WTC11 (cell line): ENCODE measurements around the gene STARD5.

Experiments used
- ATF3 ChIP-seq: sonication (generic); formaldehyde crosslinking; conservative IDR thresholded peaks from 2 replicates; pipeline ENCODE4 v1.8.1; 2022; ENCODE audit warnings: mild to moderate bottlenecking, missing genetic modification reagents
- ELF4 ChIP-seq: sonication (generic); formaldehyde crosslinking; IDR thresholded peaks from 2 replicates; pipeline ENCODE4 v1.8.1; 2022; ENCODE audit warnings: low read depth, mild to moderate bottlenecking, moderate library complexity, missing genetic modification reagents
- NR2C2 ChIP-seq: sonication (generic); formaldehyde crosslinking; IDR thresholded peaks from 2 replicates; pipeline ENCODE4 v1.8.0; 2022; ENCODE audit warnings: mild to moderate bottlenecking, missing genetic modification reagents
- SMAD4 ChIP-seq: sonication (generic); formaldehyde crosslinking; IDR thresholded peaks from 2 replicates; pipeline ENCODE4 v1.8.0; 2022; ENCODE audit warnings: mild to moderate bottlenecking, missing genetic modification reagents
- USF1 ChIP-seq: sonication (generic); formaldehyde crosslinking; IDR thresholded peaks from 2 replicates; pipeline ENCODE4 v1.8.0; 2022; ENCODE audit warnings: mild to moderate bottlenecking, missing genetic modification reagents
- ZNF423 ChIP-seq: fragments of 250-450 bp; sonication (Bioruptor Pico); IDR thresholded peaks from 2 replicates; pipeline ENCODE4 v2.1.2; 2022; ENCODE audit warnings: mild to moderate bottlenecking, moderate library complexity
- TF ChIP-seq, protein P1 (sequence below): fragments of 200-600 bp; IDR thresholded peaks from 2 replicates; pipeline ENCODE4 v1.8.0; 2022; ENCODE audit warnings: antibody characterized with exemption
- TF ChIP-seq, protein P2 (sequence below): fragments of 250-450 bp; sonication (Bioruptor Pico); conservative IDR thresholded peaks from 2 replicates; pipeline ENCODE4 v1.9.0; 2021; ENCODE audit warnings: mild to moderate bottlenecking
- TF ChIP-seq, protein P3 (sequence below): sonication (generic); formaldehyde crosslinking; IDR thresholded peaks from 2 replicates; pipeline ENCODE4 v1.8.0; 2023; ENCODE audit warnings: missing genetic modification reagents, mild to moderate bottlenecking, borderline replicate concordance

- TF ChIP-seq NR2C2 (CRISPR knock-in tag) (no peak), ELF4 (CRISPR knock-in tag) (no peak), SMAD4 (CRISPR knock-in tag) (no peak), ZNF423 (no peak), USF1 (CRISPR knock-in tag) (no peak), ATF3 (CRISPR knock-in tag) (no peak)
- TF ChIP-seq, protein P1, sequence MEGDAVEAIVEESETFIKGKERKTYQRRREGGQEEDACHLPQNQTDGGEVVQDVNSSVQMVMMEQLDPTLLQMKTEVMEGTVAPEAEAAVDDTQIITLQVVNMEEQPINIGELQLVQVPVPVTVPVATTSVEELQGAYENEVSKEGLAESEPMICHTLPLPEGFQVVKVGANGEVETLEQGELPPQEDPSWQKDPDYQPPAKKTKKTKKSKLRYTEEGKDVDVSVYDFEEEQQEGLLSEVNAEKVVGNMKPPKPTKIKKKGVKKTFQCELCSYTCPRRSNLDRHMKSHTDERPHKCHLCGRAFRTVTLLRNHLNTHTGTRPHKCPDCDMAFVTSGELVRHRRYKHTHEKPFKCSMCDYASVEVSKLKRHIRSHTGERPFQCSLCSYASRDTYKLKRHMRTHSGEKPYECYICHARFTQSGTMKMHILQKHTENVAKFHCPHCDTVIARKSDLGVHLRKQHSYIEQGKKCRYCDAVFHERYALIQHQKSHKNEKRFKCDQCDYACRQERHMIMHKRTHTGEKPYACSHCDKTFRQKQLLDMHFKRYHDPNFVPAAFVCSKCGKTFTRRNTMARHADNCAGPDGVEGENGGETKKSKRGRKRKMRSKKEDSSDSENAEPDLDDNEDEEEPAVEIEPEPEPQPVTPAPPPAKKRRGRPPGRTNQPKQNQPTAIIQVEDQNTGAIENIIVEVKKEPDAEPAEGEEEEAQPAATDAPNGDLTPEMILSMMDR, result no peak
- TF ChIP-seq, protein P2, sequence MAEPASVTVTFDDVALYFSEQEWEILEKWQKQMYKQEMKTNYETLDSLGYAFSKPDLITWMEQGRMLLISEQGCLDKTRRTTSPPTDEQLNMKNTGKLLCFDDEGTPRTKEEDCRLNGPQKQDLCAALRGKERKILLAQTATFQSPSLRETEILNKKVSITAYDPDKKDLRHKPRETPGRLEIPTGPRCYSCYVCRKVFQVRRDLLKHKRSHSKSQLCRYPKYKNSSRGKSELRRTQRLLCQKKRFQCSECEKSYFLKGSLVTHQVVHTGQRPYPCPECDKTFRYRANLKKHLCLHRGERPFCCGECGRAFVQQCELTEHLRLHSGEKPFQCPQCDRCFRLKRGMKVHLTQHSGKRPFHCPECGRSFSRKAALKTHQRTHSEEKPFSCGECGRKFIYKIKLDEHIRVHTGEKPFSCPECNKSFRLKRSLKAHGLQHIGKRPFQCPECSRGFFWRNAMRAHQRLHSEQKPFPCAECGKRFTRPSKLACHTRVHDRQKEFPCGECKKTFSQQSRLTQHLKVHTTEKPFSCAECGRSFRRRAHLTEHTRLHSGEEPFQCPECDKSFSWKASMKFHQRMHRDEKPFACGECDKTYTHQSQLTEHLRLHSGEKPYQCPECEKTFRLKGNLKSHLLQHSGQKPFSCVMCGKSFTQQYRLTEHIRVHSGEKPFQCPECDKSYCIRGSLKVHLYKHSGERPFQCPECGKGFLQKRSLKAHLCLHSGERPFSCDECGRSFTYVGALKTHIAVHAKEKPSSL (CRISPR knock-in tag), result no peak
- TF ChIP-seq, protein P3, sequence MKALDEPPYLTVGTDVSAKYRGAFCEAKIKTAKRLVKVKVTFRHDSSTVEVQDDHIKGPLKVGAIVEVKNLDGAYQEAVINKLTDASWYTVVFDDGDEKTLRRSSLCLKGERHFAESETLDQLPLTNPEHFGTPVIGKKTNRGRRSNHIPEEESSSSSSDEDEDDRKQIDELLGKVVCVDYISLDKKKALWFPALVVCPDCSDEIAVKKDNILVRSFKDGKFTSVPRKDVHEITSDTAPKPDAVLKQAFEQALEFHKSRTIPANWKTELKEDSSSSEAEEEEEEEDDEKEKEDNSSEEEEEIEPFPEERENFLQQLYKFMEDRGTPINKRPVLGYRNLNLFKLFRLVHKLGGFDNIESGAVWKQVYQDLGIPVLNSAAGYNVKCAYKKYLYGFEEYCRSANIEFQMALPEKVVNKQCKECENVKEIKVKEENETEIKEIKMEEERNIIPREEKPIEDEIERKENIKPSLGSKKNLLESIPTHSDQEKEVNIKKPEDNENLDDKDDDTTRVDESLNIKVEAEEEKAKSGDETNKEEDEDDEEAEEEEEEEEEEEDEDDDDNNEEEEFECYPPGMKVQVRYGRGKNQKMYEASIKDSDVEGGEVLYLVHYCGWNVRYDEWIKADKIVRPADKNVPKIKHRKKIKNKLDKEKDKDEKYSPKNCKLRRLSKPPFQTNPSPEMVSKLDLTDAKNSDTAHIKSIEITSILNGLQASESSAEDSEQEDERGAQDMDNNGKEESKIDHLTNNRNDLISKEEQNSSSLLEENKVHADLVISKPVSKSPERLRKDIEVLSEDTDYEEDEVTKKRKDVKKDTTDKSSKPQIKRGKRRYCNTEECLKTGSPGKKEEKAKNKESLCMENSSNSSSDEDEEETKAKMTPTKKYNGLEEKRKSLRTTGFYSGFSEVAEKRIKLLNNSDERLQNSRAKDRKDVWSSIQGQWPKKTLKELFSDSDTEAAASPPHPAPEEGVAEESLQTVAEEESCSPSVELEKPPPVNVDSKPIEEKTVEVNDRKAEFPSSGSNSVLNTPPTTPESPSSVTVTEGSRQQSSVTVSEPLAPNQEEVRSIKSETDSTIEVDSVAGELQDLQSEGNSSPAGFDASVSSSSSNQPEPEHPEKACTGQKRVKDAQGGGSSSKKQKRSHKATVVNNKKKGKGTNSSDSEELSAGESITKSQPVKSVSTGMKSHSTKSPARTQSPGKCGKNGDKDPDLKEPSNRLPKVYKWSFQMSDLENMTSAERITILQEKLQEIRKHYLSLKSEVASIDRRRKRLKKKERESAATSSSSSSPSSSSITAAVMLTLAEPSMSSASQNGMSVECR (CRISPR knock-in tag), result no peak
Measured at GRCh38 chr15:81337713-81338157, 13.8 kb upstream of the STARD5 start.
